Sigmoid colon (tissue), 7 donors: ENCODE results near the gene RNF157. TPM values are rescaled to one million over a fixed set of nuclear protein-coding genes. Genes with fewer than 3 reads are reported as not detected.

ENCODE experiments used
- DNase-seq: peaks from one replicate; pipeline ENCODE4 v3.0.0-alpha.2; 2019
- H3K27ac ChIP-seq, 4 donors: fragments of 200-600 bp; sonication (generic); one replicate each; pipeline ENCODE4 v1.5.1; 2016 to 2019; ENCODE audit warnings: mild to moderate bottlenecking in 1 of 4
- H3K27me3 ChIP-seq, 3 donors: fragments of 200-600 bp; sonication (generic); one replicate each; pipeline ENCODE4 v1.5.1; 2019; ENCODE audit warnings: mild to moderate bottlenecking in 1 of 3
- H3K36me3 ChIP-seq, 4 donors: fragments of 200-600 bp; sonication (generic); one replicate each; pipeline ENCODE4 v1.5.1; 2016 to 2019
- H3K4me1 ChIP-seq, 4 donors: fragments of 200-600 bp; sonication (generic); one replicate each; pipeline ENCODE4 v1.5.1; 2017 to 2019
- H3K4me3 ChIP-seq, 4 donors: fragments of 200-600 bp; sonication (generic); one replicate each; pipeline ENCODE4 v1.5.1; 2017 to 2019; ENCODE audit warnings: mild to moderate bottlenecking in 2 of 4, moderate library complexity in 1 of 4
- H3K9me3 ChIP-seq, 4 donors: fragments of 200-600 bp in 3 of 4; sonication (generic) in 3 of 4; one replicate each; pipeline versions ENCODE4 v1.5.1 to v1.6.1; 2013 to 2019
- EP300 ChIP-seq, 4 donors: sonication (generic); formaldehyde crosslinking; IDR thresholded peaks; one replicate each; pipeline ENCODE4 v1.6.1; 2017; ENCODE audit warnings: antibody characterized with exemption in 4 of 4
- POLR2A ChIP-seq, 2 donors: fragments of 450-650 bp; IDR thresholded peaks; one replicate each; pipeline ENCODE4 v1.6.1; 2016; ENCODE audit warnings: antibody characterized with exemption in 2 of 2, mild to moderate bottlenecking in 2 of 2, moderate library complexity in 2 of 2
- POLR2AphosphoS5 ChIP-seq, 4 donors: sonication (generic); formaldehyde crosslinking; IDR thresholded peaks; one replicate each; pipeline ENCODE4 v1.6.1; 2017; ENCODE audit warnings: antibody characterized with exemption in 4 of 4
- WGBS, 2 donors: extraction: QIAGEN DNeasy Blood & Tissue Kit; methylation state at CpG; one replicate each; pipeline ENCODE4 v1.1.7; 2013; 5-methylcytosine and 5-hydroxymethylcytosine counted together
- intact Hi-C: fragments of 100-400 bp; cut with DNase I; formaldehyde crosslinking; loops from one replicate; pipeline ENCODE4 v1.15.1; 2023
- polyA plus RNA-seq, 3 donors: library from polyadenylated mRNA; stranded (reverse); fragments of 200-250 nt; gene quantifications; one replicate each; pipeline ENCODE4 v1.2.3, GENCODE V29; 2013
- total RNA-seq, 4 donors: library from RNA; depleted of rRNA; stranded (reverse); fragments of >200 nt; gene quantifications; one replicate each; pipeline ENCODE4 v1.1.0, GENCODE V29; 2016
- TF ChIP-seq, protein P1 (sequence below), 4 experiments: fragments of 450-650 bp in 3 of 4; fragments of 200-600 bp in 1 of 4; IDR thresholded peaks; one replicate each; pipeline ENCODE4 v1.5.1; 2016 to 2019; ENCODE audit warnings: antibody characterized with exemption in 4 of 4, mild to moderate bottlenecking in 3 of 4, moderate library complexity in 2 of 4
- donor health status: healthy with polysubstance abuse.
- donor health status: Bipolar disorder and iron deficiency.
- donor health status: healthy.

RNF157 gene
- total and polyA plus RNA-seq, 7 donors = 3.1 to 29.5 (median 6.0) TPM

DNA sequence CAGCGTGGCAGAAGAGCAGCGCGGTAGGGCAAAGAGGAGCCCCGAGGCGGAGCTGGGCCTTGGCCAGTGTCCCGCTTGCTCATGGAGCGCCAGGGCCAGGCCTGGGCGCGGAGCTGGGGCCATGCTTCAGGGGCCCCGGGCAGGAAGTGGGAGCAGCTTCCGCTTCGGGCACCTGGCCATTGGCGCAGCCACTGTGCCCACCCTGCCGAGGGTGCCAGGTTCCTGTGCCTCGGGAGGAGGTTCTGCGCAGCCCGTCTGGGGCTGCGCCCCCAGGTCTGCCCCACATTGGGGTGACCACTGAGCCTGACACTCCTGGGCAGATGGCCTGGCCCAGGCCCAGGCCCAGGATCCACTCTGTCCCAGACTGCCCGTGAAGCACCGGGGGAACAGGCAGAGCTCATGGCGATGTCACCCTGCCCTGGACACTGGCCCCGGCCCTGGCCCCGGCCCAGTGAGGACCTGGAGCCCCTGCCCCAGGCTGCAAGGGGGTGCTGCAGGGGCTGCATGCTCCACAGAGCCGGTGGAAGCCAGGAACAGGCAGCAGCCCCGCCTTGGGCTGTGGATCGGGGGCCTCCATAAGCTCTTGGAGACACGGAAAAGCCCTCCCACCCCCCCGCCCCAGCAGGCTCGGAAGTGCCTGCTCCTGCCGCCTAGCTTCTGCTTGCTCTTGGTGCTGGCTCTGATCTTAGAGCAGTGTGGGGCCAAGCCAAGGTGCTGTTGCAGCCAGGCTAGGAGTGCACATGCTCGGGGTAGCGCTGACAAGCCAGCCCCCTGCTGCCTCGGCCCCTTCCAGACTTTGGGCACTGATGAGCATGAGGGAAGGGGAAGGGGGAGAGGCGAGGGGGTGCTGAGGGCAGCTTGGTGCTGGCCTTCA lies 63.4 kb downstream of the RNF157 start:
- Histone ChIP-seq H3K9me3 (no peaks in the 10 kb centered on the region), H3K27me3 (no peaks in the 10 kb centered on the region), H3K27ac (no peak overlapping the region), H3K4me1 (no peaks in the 10 kb centered on the region), H3K36me3 (no peaks in the 10 kb centered on the region), H3K4me3 (no peak overlapping the region)
- 95% methylated on average over 34 of the region's 34 CpGs for WGBS, 2 donors
- no peak for DNase-seq
- intact Hi-C loops = no loop called here
- TF ChIP-seq POLR2AphosphoS5 (IDR thresholded peaks at IDR 0.05) (no peak), POLR2A (IDR thresholded peaks at IDR 0.05) (no peak), EP300 (IDR thresholded peaks at IDR 0.05) (no peak)
- TF ChIP-seq, protein P1, sequence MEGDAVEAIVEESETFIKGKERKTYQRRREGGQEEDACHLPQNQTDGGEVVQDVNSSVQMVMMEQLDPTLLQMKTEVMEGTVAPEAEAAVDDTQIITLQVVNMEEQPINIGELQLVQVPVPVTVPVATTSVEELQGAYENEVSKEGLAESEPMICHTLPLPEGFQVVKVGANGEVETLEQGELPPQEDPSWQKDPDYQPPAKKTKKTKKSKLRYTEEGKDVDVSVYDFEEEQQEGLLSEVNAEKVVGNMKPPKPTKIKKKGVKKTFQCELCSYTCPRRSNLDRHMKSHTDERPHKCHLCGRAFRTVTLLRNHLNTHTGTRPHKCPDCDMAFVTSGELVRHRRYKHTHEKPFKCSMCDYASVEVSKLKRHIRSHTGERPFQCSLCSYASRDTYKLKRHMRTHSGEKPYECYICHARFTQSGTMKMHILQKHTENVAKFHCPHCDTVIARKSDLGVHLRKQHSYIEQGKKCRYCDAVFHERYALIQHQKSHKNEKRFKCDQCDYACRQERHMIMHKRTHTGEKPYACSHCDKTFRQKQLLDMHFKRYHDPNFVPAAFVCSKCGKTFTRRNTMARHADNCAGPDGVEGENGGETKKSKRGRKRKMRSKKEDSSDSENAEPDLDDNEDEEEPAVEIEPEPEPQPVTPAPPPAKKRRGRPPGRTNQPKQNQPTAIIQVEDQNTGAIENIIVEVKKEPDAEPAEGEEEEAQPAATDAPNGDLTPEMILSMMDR (IDR thresholded peaks at IDR 0.05) = no peak

DNA sequence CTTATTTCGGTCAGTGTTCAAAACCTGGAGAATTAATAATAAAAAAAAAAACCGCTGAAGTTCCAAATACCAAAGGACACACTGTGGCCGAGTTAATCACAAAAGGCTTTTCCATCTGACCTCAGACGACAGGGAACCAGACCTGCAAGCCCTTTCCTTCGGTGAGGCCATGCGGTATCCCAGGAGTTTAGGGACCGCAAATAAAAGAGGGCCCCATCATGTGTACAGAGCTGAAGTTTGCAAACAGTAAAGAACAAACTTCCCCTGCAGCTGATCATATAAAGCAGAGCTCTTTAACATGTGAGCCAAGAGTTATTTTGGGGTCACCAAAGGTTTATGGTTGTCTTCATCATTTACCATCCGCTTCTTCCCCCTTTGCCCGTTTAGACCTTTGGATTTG lies 66.3 kb downstream of the RNF157 start:
- H3K4me1 ChIP-seq = no peaks in the 10 kb centered on the region
- intact Hi-C loops = no loop called here
- TF ChIP-seq EP300 (IDR thresholded peaks at IDR 0.05) (no peak), POLR2AphosphoS5 (IDR thresholded peaks at IDR 0.05) (no peak), POLR2A (IDR thresholded peaks at IDR 0.05) (no peak)
- TF ChIP-seq, protein P1 (IDR thresholded peaks at IDR 0.05) = no peak
- H3K4me3 ChIP-seq = no peak overlapping the region
- H3K9me3 ChIP-seq = no peaks in the 10 kb centered on the region
- no peaks in the 10 kb centered on the region for H3K27me3 ChIP-seq
- DNase-seq = no peak
- H3K27ac ChIP-seq = no peak overlapping the region
- 33 to 72% methylated on average over 9 of the region's 9 CpGs for WGBS, 2 donors
- H3K36me3 ChIP-seq = no peaks in the 10 kb centered on the region

DNA sequence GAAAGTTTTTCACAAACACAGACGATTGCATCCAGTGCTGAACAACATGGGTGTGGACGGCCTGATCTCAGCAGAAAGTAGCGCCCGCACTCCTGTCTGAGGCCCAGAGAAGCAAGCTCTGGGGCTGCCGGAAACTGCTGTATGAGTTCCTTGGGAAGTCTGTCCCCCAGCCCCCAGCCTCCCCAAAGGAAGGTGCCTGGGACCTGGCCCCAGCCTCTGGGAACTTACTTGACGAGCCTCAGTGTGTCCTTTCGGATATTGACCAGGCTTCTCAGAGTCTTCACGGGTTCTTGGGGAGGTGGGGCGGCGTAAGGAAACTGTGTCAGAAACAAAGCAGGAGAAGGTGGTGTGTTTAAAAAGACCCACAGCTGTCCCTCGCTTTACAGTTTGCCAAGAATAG lies 66.8 kb downstream of the RNF157 start:
- H3K4me3 ChIP-seq = no peak overlapping the region
- intact Hi-C loops = no loop called here
- no peaks in the 10 kb centered on the region for H3K4me1 ChIP-seq
- no peak for DNase-seq
- WGBS, 2 donors = 91 to 94% methylated on average over 11 of the region's 11 CpGs
- no peaks in the 10 kb centered on the region for H3K9me3 ChIP-seq
- TF ChIP-seq, protein P1 (IDR thresholded peaks at IDR 0.05) = no peak
- TF ChIP-seq EP300 (IDR thresholded peaks at IDR 0.05) (no peak), POLR2A (IDR thresholded peaks at IDR 0.05) (no peak), POLR2AphosphoS5 (IDR thresholded peaks at IDR 0.05) (no peak)
- no peak overlapping the region for H3K27ac ChIP-seq
- H3K27me3 ChIP-seq = no peaks in the 10 kb centered on the region
- no peaks in the 10 kb centered on the region for H3K36me3 ChIP-seq

DNA sequence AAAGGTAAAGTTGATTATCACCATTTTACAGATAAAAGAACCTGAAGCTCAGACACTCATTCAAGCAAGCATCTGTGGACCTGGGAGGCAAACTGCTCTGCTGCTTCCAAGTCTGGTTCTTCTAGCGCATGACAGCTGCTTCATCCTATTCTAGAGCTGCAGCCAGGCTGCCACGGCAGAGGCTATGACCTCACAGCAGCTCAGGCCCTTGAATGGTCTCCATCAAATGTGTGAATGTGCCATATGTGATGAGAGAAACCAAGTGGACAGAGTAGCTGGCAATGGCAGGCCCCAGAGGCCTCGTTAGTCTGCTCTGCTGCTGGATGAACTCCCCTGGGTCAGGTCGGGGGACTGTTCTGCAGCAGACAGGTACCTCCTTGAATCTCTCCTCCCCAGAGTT lies 68.6 kb downstream of the RNF157 start:
- Histone ChIP-seq H3K4me1 (no peaks in the 10 kb centered on the region), H3K36me3 (no peaks in the 10 kb centered on the region), H3K27me3 (no peaks in the 10 kb centered on the region), H3K4me3 (no peak overlapping the region), H3K9me3 (no peaks in the 10 kb centered on the region), H3K27ac (no peak overlapping the region)
- WGBS, 2 donors = 93 to 95% methylated on average over 4 of the region's 4 CpGs
- DNase-seq = no peak
- no peak for TF ChIP-seq POLR2AphosphoS5 (IDR thresholded peaks at IDR 0.05)
- no peak for TF ChIP-seq POLR2A (IDR thresholded peaks at IDR 0.05)
- TF ChIP-seq EP300 (IDR thresholded peaks at IDR 0.05) = no peak
- TF ChIP-seq, protein P1 (IDR thresholded peaks at IDR 0.05) = no peak
- intact Hi-C loops = no loop called here
